Measurements from ENCODE around the gene ARMC7.
"Not testable (repeated sequence)": the region's sequence is repeated elsewhere in the genome, so short reads cannot be mapped to it uniquely, and the experiment has no call there.

ARMC7 gene

GRCh38 chr17:75152523-75152921, 42.8 kb downstream of the ARMC7 start:
- no peak for DNase-seq (ENCODE audit: low read depth in 2 of 2, low spot score in 1 of 2)

GRCh38 chr17:75152922-75153779, 43.4 kb downstream of the ARMC7 start:
- no peak for DNase-seq (ENCODE audit: low read depth in 2 of 2, low spot score in 1 of 2)

- no peak for DNase-seq (ENCODE audit: low read depth in 2 of 2, low spot score in 1 of 2)
Observed at GRCh38 chr17:75153780-75154194, 44.0 kb downstream of the ARMC7 start.

- peak; percentile 94 to 96 for DNase-seq (ENCODE audit: low read depth in 2 of 2, low spot score in 1 of 2)
Observed at GRCh38 chr17:75154195-75155106, 44.7 kb downstream of the ARMC7 start, which contains the start of gene JPT1. Gene JPT1 (minus strand): TSS chr17:75154512. CDS start chr17:75154397, 115 bp downstream.

- DNase-seq (ENCODE audit: low read depth in 2 of 2, low spot score in 1 of 2) = no peak
Observed at GRCh38 chr17:75155191-75155601, 45.4 kb downstream of the ARMC7 start.

GRCh38 chr17:75158480-75158879, 48.7 kb downstream of the ARMC7 start:
- DNase-seq (ENCODE audit: low read depth in 2 of 2, low spot score in 1 of 2) = not testable (repeated sequence)

GRCh38 chr17:75159196-75160031, 49.6 kb downstream of the ARMC7 start:
- no peak for DNase-seq (ENCODE audit: low read depth in 2 of 2, low spot score in 1 of 2)

- no peak for DNase-seq (ENCODE audit: low read depth in 2 of 2, low spot score in 1 of 2)
Observed at GRCh38 chr17:75160211-75160610, 50.4 kb downstream of the ARMC7 start.

- DNase-seq (ENCODE audit: low read depth in 2 of 2, low spot score in 1 of 2) = no peak
Observed at GRCh38 chr17:75163074-75163473, 53.3 kb downstream of the ARMC7 start.

- not testable (repeated sequence) for DNase-seq (ENCODE audit: low read depth in 2 of 2, low spot score in 1 of 2)
Observed at GRCh38 chr17:75164606-75165005, 54.8 kb downstream of the ARMC7 start.

GRCh38 chr17:75168998-75169397, 59.2 kb downstream of the ARMC7 start:
- DNase-seq (ENCODE audit: low read depth in 2 of 2, low spot score in 1 of 2) = no peak

- no peak for DNase-seq (ENCODE audit: low read depth in 2 of 2, low spot score in 1 of 2)
Observed at GRCh38 chr17:75173526-75173925, 63.8 kb downstream of the ARMC7 start.

- DNase-seq (ENCODE audit: low read depth in 2 of 2, low spot score in 1 of 2) = no peak
Observed at GRCh38 chr17:75174996-75175395, 65.2 kb downstream of the ARMC7 start.

- DNase-seq (ENCODE audit: low read depth in 2 of 2, low spot score in 1 of 2) = no peak
Observed at GRCh38 chr17:75176625-75177024, 66.9 kb downstream of the ARMC7 start.

- DNase-seq (ENCODE audit: low read depth in 2 of 2, low spot score in 1 of 2) = no peak
Observed at GRCh38 chr17:75178453-75178852, 68.7 kb downstream of the ARMC7 start.
